ENCODE measurements around the gene ACTL6B. TPM values are rescaled to one million over a fixed set of nuclear protein-coding genes. Genes with fewer than 3 reads are reported as not detected.

ACTL6B gene
- polyA plus RNA-seq, 1 donor from 2014 or later: 339 TPM

DNA sequence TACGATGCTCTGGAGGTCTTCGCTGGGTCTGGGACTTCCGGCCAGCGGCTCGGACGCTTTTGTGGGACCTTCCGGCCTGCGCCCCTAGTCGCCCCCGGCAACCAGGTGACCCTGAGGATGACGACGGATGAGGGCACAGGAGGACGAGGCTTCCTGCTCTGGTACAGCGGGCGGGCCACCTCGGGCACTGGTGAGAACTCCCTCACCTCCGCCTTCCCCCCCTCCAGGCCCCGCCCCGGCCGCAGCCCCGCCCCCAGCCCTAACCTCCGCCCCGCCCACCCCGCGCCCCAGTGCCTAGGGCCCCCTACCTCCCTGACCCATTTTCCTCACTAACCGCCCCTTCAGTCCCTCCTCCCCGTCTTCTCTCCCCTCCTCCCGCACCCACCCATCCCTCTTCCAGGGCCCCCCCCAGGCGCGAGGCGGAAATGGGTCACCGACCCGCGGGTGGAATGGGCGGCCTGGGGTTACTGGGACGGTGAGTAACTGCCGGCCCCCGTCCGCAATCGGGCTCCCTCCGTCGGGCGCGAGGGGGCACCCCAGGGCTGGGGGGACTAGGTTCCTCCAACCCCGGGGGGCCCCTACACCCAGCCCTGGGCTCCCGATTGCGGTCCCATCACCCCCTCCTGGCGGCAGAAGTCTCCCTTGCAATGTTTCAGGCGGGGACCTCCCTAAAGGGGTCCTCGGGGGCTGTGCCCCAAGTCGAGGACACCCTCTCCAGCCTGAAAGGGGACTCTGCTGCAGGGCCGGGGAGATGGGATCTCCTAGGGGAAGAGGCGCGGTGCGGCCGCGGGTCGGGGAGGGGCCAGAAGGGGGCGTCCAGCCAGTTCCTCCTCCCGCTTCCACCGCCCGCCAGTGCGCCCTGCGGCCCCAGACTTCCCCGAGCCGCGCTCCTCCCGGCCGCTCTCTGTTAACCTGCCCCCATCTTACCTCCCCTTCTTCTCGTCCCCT lies 51.9 kb downstream of the ACTL6B start:
- peak overlapping the region; percentile 57 for H3K4me3 ChIP-seq (ENCODE audit: low read length)
- no peaks in the 10 kb centered on the region for H3F3A ChIP-seq (ENCODE audit: insufficient read depth, low read length, poor library complexity, severe bottlenecking)
- TF ChIP-seq, protein P1, sequence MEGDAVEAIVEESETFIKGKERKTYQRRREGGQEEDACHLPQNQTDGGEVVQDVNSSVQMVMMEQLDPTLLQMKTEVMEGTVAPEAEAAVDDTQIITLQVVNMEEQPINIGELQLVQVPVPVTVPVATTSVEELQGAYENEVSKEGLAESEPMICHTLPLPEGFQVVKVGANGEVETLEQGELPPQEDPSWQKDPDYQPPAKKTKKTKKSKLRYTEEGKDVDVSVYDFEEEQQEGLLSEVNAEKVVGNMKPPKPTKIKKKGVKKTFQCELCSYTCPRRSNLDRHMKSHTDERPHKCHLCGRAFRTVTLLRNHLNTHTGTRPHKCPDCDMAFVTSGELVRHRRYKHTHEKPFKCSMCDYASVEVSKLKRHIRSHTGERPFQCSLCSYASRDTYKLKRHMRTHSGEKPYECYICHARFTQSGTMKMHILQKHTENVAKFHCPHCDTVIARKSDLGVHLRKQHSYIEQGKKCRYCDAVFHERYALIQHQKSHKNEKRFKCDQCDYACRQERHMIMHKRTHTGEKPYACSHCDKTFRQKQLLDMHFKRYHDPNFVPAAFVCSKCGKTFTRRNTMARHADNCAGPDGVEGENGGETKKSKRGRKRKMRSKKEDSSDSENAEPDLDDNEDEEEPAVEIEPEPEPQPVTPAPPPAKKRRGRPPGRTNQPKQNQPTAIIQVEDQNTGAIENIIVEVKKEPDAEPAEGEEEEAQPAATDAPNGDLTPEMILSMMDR (IDR thresholded peaks at IDR 0.05; ENCODE audit: poor library complexity, severe bottlenecking): peak; percentile 47
- no peak for TF ChIP-seq EZH2 (IDR thresholded peaks at IDR 0.05; ENCODE audit: borderline replicate concordance, insufficient read depth, low read length, poor library complexity, severe bottlenecking)
- H3K9me2 ChIP-seq (ENCODE audit: insufficient read depth, low read length): no peaks in the 10 kb centered on the region
- peak overlapping the region; percentile 29 for H3K9ac ChIP-seq (ENCODE audit: low read length)
- H3K27ac ChIP-seq (ENCODE audit: low read length): no peak overlapping the region
- H3K36me3 ChIP-seq (ENCODE audit: insufficient read depth, low read length): no peaks in the 10 kb centered on the region
- peaks cover 34% of the 10 kb centered on the region for H3K27me3 ChIP-seq (ENCODE audit: insufficient read depth, low read depth, low read length)
- no peak overlapping the region for H2AFZ ChIP-seq (ENCODE audit: low read depth, low read length)
- no peak overlapping the region for H3K4me2 ChIP-seq (ENCODE audit: low read length)
- H3K9me3 ChIP-seq (ENCODE audit: low read length): no peaks in the 10 kb centered on the region
- no peaks in the 10 kb centered on the region for H4K20me1 ChIP-seq (ENCODE audit: insufficient read depth)
- no peaks in the 10 kb centered on the region for H3K79me2 ChIP-seq (replicated peaks; ENCODE audit: insufficient read depth, low read length)

DNA sequence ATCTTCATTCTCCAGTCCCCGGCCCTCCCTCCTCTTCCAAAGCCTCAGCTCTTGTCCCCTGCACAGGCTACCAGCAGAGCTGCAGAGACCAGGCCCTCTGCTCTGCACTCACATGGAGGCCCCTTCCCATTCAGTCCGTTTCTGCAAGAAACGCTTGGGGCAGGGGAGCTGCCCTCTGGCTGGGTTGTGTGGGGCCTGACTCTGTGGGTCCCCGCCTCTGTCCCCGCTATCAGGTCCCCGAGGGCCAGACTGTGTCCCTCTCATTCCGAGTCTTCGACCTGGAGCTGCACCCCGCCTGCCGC lies 52.6 kb downstream of the ACTL6B start:
- no peak overlapping the region for H2AFZ ChIP-seq (ENCODE audit: low read depth, low read length)
- no peaks in the 10 kb centered on the region for H3K79me2 ChIP-seq (replicated peaks; ENCODE audit: insufficient read depth, low read length)
- no peaks in the 10 kb centered on the region for H3K9me3 ChIP-seq (ENCODE audit: low read length)
- H3K4me3 ChIP-seq (ENCODE audit: low read length): peak overlapping the region; percentile 57
- H3K27me3 ChIP-seq (ENCODE audit: insufficient read depth, low read depth, low read length): peaks cover 34% of the 10 kb centered on the region
- H3F3A ChIP-seq (ENCODE audit: insufficient read depth, low read length, poor library complexity, severe bottlenecking): no peaks in the 10 kb centered on the region
- H3K4me2 ChIP-seq (ENCODE audit: low read length): no peak overlapping the region
- H4K20me1 ChIP-seq (ENCODE audit: insufficient read depth): no peaks in the 10 kb centered on the region
- TF ChIP-seq SMC3 (conservative IDR thresholded peaks at IDR 0.05; ENCODE audit: poor library complexity): no peak
- H3K27ac ChIP-seq (ENCODE audit: low read length): no peak overlapping the region
- no peaks in the 10 kb centered on the region for H3K36me3 ChIP-seq (ENCODE audit: insufficient read depth, low read length)
- no peaks in the 10 kb centered on the region for H3K9me2 ChIP-seq (ENCODE audit: insufficient read depth, low read length)
- H3K9ac ChIP-seq (ENCODE audit: low read length): peak overlapping the region; percentile 29

DNA sequence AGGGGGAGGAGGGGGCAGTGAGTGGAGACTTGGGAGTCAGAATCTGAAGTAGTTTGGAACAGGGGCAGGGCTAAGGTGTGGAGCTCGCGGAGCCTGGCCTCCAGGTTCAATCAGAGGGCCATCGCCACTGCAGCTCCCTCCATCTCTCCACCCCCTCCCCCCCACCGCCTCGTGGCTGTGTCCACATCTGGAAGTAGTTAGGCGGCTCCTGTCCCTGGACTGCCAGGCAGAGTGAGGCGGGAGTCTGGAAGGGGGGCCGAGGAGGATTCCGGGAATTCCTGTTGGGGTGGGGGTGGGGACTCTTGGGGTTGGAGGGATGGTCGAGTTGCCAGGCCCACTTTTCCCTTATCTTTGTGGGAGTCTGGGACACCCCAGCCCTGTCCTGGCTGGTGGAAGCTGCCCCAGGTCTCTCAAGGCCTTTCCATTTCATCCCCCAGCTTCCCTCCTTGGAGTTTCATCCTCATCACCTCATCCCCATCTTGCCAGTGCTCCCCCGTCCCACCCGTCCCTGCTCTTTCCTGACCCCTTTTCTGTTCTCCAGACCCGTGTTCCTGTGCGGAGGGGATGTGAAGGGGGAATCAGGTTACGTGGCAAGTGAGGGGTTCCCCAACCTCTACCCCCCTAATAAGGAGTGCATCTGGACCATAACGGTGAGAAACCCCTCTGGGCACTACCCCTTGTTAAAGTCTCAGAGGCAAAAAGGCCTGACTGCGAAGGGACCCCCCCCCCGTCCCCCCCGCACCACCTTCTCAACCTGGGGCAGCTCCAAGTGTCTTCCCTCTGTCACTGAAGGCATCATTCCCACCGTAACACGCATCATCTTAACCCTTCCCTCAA lies 53.1 kb downstream of the ACTL6B start:
- H2AFZ ChIP-seq (ENCODE audit: low read depth, low read length): no peak overlapping the region
- H3K9ac ChIP-seq (ENCODE audit: low read length): peak overlapping the region; percentile 29

More for the DNA sequence above, 53.1 kb downstream of the ACTL6B start:
- Histone ChIP-seq H3K9me3 (ENCODE audit: low read length) (no peaks in the 10 kb centered on the region), H3K36me3 (ENCODE audit: insufficient read depth, low read length) (no peaks in the 10 kb centered on the region), H3K79me2 (replicated peaks; ENCODE audit: insufficient read depth, low read length) (no peaks in the 10 kb centered on the region), H3F3A (ENCODE audit: insufficient read depth, low read length, poor library complexity, severe bottlenecking) (no peaks in the 10 kb centered on the region), H3K27me3 (ENCODE audit: insufficient read depth, low read depth, low read length) (peaks cover 34% of the 10 kb centered on the region), H3K9me2 (ENCODE audit: insufficient read depth, low read length) (no peaks in the 10 kb centered on the region), H4K20me1 (ENCODE audit: insufficient read depth) (no peaks in the 10 kb centered on the region), H3K27ac (ENCODE audit: low read length) (no peak overlapping the region), H3K4me3 (ENCODE audit: low read length) (peak overlapping the region; percentile 57), H3K4me2 (ENCODE audit: low read length) (no peak overlapping the region)
- TF ChIP-seq POLR2AphosphoS5 (IDR thresholded peaks at IDR 0.05): no peak
- TF ChIP-seq RAD21 (conservative IDR thresholded peaks at IDR 0.05): no peak
- TF ChIP-seq, protein P2, sequence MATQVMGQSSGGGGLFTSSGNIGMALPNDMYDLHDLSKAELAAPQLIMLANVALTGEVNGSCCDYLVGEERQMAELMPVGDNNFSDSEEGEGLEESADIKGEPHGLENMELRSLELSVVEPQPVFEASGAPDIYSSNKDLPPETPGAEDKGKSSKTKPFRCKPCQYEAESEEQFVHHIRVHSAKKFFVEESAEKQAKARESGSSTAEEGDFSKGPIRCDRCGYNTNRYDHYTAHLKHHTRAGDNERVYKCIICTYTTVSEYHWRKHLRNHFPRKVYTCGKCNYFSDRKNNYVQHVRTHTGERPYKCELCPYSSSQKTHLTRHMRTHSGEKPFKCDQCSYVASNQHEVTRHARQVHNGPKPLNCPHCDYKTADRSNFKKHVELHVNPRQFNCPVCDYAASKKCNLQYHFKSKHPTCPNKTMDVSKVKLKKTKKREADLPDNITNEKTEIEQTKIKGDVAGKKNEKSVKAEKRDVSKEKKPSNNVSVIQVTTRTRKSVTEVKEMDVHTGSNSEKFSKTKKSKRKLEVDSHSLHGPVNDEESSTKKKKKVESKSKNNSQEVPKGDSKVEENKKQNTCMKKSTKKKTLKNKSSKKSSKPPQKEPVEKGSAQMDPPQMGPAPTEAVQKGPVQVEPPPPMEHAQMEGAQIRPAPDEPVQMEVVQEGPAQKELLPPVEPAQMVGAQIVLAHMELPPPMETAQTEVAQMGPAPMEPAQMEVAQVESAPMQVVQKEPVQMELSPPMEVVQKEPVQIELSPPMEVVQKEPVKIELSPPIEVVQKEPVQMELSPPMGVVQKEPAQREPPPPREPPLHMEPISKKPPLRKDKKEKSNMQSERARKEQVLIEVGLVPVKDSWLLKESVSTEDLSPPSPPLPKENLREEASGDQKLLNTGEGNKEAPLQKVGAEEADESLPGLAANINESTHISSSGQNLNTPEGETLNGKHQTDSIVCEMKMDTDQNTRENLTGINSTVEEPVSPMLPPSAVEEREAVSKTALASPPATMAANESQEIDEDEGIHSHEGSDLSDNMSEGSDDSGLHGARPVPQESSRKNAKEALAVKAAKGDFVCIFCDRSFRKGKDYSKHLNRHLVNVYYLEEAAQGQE (IDR thresholded peaks at IDR 0.05; ENCODE audit: borderline replicate concordance): no peak
- no peak for TF ChIP-seq TAF1 (IDR thresholded peaks at IDR 0.05; ENCODE audit: low read depth)
- TF ChIP-seq EZH2 (IDR thresholded peaks at IDR 0.05; ENCODE audit: borderline replicate concordance, insufficient read depth, low read length, poor library complexity, severe bottlenecking): no peak
- no peak for TF ChIP-seq SMC3 (conservative IDR thresholded peaks at IDR 0.05; ENCODE audit: poor library complexity)
- no peak for TF ChIP-seq EP300 (conservative IDR thresholded peaks at IDR 0.05; ENCODE audit: poor library complexity, severe bottlenecking)
- TF ChIP-seq MXI1 (conservative IDR thresholded peaks at IDR 0.05; ENCODE audit: poor library complexity, severe bottlenecking): no peak
- TF ChIP-seq, protein P1 (IDR thresholded peaks at IDR 0.05; ENCODE audit: poor library complexity, severe bottlenecking): no peak

All from neural cell (in vitro differentiated cells).